Ramos (cell line): ENCODE results near the gene CDH8.

Experiments used
- in situ Hi-C: fragments of 300-500 bp; cut with MboI; formaldehyde crosslinking; loops from one replicate; pipeline ENCODE4 v1.14.3; 2022; ENCODE audit warnings: low sequenced_read_pairs; ENCODE audit not compliant: unreplicated experiment

CDH8 gene

GRCh38 chr16:62036101-62036801 lies at the start of gene CDH8:
Gene CDH8, minus strand, starts transcription at chr16:62036438. Its CDS starts 15,035 bp downstream, at chr16:62021403.
- in situ Hi-C loops: no loop called here

- in situ Hi-C loops: no loop called here
Observed at GRCh38 chr16:62079236-62079635, 43.0 kb upstream of the CDH8 start.

GRCh38 chr16:62077998-62078397 lies 41.8 kb upstream of the CDH8 start:
- in situ Hi-C loops: no loop called here

GRCh38 chr16:62076886-62077285 lies 40.6 kb upstream of the CDH8 start:
- in situ Hi-C loops: no loop called here

GRCh38 chr16:62068747-62069146 lies 32.5 kb upstream of the CDH8 start:
- in situ Hi-C loops: no loop called here

GRCh38 chr16:62067981-62068380 lies 31.7 kb upstream of the CDH8 start:
- in situ Hi-C loops: no loop called here

- in situ Hi-C loops: no loop called here
Observed at GRCh38 chr16:62067182-62067581, 30.9 kb upstream of the CDH8 start.

- in situ Hi-C loops: no loop called here
Observed at GRCh38 chr16:62066747-62067146, 30.5 kb upstream of the CDH8 start.

GRCh38 chr16:62064173-62064572 lies 27.9 kb upstream of the CDH8 start:
- in situ Hi-C loops: no loop called here

- in situ Hi-C loops: no loop called here
Observed at GRCh38 chr16:62060089-62060488, 23.9 kb upstream of the CDH8 start.

GRCh38 chr16:62059527-62059926 lies 23.3 kb upstream of the CDH8 start:
- in situ Hi-C loops: no loop called here

GRCh38 chr16:62058412-62058811 lies 22.2 kb upstream of the CDH8 start:
- in situ Hi-C loops: no loop called here

GRCh38 chr16:62051942-62052341 lies 15.7 kb upstream of the CDH8 start:
- in situ Hi-C loops: no loop called here

GRCh38 chr16:62050793-62051192 lies 14.6 kb upstream of the CDH8 start:
- in situ Hi-C loops: no loop called here

GRCh38 chr16:62046801-62047200 lies 10.6 kb upstream of the CDH8 start:
- in situ Hi-C loops: no loop called here

GRCh38 chr16:62041401-62041800 lies 5.2 kb upstream of the CDH8 start:
- in situ Hi-C loops: no loop called here

GRCh38 chr16:62038646-62039045 lies 2.4 kb upstream of the CDH8 start:
- in situ Hi-C loops: no loop called here

GRCh38 chr16:62038225-62038624 lies 2.0 kb upstream of the CDH8 start:
- in situ Hi-C loops: no loop called here

GRCh38 chr16:62036802-62037135 lies 531 bp upstream of the CDH8 start:
- in situ Hi-C loops: no loop called here

GRCh38 chr16:62035115-62036092 lies 834 bp downstream of the CDH8 start:
- in situ Hi-C loops: no loop called here
